Neural cell (in vitro differentiated cells): ENCODE measurements around the gene MINDY4.

Experiments used
- EP300 ChIP-seq: fragments of 450-650 bp; conservative IDR thresholded peaks from 2 replicates; pipeline ENCODE4 v1.6.1; 2014; ENCODE audit warnings: antibody characterized with exemption, mild to moderate bottlenecking, moderate library complexity; ENCODE audit not compliant: poor library complexity, severe bottlenecking
- EZH2 ChIP-seq: fragments of 200-600, 300-800 bp; shearing (Covaris generic), sonication (generic); IDR thresholded peaks from 2 replicates; pipeline ENCODE4 v1.6.1; 2014; ENCODE audit warnings: antibody characterized with exemption, low read length, borderline replicate concordance, mild to moderate bottlenecking; ENCODE audit not compliant: insufficient read depth, poor library complexity, severe bottlenecking
- POLR2AphosphoS5 ChIP-seq: IDR thresholded peaks from 2 replicates; pipeline ENCODE4 v1.6.1; 2012
- SMC3 ChIP-seq: fragments of 450-650 bp; conservative IDR thresholded peaks from 2 replicates; pipeline ENCODE4 v1.6.1; 2014; ENCODE audit warnings: antibody characterized with exemption, mild to moderate bottlenecking, moderate library complexity; ENCODE audit not compliant: poor library complexity
- TAF1 ChIP-seq: IDR thresholded peaks from 2 replicates; pipeline ENCODE4 v1.6.1; 2012; ENCODE audit warnings: low read depth
- TF ChIP-seq, protein P1 (sequence below): fragments of 450-650 bp; IDR thresholded peaks from 2 replicates; pipeline ENCODE4 v1.5.1; 2014; ENCODE audit warnings: antibody characterized with exemption, mild to moderate bottlenecking, moderate library complexity; ENCODE audit not compliant: poor library complexity, severe bottlenecking
- TF ChIP-seq, protein P2 (sequence below): IDR thresholded peaks from 2 replicates; pipeline ENCODE4 v1.6.1; 2012; ENCODE audit warnings: borderline replicate concordance

GRCh38 chr7:30739691-30740090 is 31.5 kb upstream of the MINDY4 start:
- TF ChIP-seq, protein P1, sequence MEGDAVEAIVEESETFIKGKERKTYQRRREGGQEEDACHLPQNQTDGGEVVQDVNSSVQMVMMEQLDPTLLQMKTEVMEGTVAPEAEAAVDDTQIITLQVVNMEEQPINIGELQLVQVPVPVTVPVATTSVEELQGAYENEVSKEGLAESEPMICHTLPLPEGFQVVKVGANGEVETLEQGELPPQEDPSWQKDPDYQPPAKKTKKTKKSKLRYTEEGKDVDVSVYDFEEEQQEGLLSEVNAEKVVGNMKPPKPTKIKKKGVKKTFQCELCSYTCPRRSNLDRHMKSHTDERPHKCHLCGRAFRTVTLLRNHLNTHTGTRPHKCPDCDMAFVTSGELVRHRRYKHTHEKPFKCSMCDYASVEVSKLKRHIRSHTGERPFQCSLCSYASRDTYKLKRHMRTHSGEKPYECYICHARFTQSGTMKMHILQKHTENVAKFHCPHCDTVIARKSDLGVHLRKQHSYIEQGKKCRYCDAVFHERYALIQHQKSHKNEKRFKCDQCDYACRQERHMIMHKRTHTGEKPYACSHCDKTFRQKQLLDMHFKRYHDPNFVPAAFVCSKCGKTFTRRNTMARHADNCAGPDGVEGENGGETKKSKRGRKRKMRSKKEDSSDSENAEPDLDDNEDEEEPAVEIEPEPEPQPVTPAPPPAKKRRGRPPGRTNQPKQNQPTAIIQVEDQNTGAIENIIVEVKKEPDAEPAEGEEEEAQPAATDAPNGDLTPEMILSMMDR = no peak
- no peak for TF ChIP-seq POLR2AphosphoS5
- TF ChIP-seq EP300 = no peak
- TF ChIP-seq EZH2 = no peak
- no peak for TF ChIP-seq SMC3
- TF ChIP-seq, protein P2, sequence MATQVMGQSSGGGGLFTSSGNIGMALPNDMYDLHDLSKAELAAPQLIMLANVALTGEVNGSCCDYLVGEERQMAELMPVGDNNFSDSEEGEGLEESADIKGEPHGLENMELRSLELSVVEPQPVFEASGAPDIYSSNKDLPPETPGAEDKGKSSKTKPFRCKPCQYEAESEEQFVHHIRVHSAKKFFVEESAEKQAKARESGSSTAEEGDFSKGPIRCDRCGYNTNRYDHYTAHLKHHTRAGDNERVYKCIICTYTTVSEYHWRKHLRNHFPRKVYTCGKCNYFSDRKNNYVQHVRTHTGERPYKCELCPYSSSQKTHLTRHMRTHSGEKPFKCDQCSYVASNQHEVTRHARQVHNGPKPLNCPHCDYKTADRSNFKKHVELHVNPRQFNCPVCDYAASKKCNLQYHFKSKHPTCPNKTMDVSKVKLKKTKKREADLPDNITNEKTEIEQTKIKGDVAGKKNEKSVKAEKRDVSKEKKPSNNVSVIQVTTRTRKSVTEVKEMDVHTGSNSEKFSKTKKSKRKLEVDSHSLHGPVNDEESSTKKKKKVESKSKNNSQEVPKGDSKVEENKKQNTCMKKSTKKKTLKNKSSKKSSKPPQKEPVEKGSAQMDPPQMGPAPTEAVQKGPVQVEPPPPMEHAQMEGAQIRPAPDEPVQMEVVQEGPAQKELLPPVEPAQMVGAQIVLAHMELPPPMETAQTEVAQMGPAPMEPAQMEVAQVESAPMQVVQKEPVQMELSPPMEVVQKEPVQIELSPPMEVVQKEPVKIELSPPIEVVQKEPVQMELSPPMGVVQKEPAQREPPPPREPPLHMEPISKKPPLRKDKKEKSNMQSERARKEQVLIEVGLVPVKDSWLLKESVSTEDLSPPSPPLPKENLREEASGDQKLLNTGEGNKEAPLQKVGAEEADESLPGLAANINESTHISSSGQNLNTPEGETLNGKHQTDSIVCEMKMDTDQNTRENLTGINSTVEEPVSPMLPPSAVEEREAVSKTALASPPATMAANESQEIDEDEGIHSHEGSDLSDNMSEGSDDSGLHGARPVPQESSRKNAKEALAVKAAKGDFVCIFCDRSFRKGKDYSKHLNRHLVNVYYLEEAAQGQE = no peak
- no peak for TF ChIP-seq TAF1
